ENCODE results near the gene TBC1D17.

TBC1D17 gene

DNA sequence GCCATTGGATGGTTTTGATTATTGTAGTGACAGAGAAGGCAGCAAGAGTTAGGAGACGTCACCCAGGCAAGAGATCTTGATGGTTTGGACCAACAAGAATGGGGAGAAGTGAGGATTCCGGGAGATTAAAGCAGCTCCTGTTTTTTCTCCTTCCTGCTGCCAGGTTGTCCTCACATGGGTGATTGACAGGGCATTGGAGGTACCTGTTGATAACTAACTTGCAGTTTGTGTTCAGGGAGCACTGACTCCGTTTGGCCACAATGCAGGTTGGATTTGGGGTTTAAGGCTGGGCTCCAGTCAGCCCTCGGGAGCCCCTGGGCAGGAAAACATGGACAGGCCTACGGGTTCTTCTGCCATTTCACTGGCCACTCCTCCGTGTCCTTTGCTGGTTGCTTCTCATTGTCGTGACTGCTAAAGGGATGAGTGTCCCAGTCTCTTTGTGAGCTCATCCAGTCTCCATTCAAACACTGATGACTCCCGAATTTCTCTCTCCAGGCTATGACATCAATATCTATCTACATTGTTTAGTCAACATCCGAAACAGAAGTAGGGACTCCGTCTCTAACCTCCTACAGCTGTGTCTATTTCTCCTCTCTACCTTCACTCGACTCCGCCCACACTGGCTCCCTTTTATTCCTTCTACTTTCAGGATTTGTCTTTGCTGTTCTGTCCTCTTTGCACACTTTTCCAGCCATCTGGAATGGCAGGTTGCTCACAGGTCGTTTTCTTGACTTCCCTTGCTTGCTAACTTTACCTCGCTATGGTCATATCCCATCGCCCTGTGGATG is 27.9 kb upstream of the TBC1D17 start:
- no peak for DNase-seq

DNA sequence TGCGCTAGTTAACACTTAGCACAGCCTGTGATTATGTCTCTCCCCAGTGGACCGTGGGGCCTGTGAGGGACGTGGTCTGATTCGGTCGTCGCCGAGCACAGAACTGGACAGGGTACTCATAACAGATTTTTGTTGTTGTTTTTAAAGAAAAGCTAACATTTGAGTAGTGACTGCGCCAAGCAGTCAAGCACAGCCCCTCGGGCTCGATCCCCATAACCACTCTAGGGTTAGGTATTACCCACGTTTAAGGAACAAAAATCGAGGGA is 27.3 kb upstream of the TBC1D17 start:
- DNase-seq: no peak

DNA sequence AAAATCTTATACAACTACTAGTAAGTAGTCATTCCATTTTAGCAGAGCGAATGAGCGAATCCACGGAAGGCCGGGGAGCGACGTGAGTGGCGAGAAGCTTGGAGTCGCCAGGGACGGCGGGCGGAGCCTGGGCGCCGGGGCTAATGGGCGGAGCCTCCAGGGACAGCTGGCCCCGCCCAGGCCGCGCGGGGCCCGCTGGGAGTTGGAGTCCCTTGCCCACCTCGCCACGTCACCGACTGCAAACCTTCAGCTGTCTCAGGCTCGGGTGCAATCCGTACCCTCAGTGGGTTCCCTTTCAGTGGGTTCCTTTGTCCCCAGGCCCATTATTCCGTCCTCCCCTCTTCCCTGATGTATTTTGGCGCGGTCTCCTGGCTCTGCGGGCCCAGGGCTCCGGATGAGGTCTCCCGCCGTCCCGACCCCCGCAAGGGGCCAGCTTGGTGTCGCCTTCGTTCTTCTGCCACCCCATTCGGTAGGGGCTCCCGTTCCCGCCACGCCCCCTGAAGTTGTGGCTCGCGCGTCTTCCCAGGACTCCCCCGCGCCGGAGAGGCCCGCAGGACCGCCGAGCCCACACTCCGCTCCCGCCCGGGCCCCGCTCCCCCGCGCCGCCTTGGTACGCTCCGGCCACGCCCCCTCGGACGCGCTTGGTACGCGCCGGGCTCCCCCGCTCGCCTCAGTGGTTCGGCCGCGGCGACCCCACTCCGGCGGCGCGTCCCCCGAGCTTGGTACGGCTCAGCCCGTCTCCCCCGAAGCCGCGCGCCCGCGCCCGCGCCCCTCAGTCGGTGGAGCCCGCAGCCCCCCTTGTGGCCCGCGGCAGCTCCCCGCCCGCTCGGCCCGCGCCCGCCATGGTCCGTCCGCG is 26.8 kb upstream of the TBC1D17 start, which contains the start of gene PTOV1:
Gene PTOV1, plus strand, starts transcription at position 673 of the 856 bp plus-strand sequence.
- peak; percentile 90 to 91 for DNase-seq

DNA sequence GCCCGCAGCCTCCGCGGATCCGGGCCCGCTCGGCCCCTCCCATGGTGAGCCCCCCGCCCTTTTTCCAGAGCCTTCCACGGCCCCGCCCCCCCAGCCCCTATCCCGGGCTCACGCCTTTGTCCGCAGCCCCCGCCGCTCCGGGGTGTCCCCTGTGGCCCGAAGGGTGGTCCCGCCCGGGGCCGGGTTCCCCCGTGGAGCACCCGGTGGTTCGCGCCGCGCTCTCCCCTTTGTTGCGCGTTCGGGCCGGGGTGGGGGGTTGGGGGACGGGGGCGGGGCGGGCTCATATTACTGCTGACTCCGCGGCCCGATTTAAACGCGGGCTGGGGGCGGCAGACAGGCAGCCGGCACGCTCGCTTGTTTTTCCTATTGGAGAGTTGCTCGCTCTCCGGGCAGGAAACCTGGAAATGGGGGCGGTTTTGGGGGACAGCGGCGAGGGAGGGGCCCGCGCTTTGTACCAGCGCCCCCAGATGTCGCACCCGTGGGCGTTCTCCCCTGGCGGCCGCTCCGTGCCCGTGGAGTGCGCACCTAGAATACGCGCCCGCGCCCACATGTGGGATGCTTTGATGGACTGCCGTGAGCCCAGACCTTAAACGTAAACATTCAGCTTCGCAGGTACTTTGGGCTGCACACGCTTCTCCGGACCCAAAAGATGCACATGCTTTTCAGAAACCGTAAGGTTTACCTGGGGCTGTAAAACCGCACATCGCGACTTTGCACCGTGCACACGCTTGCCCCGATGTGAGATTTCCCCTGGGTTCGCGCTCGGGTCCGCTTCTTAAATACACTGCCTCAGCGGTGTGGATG is 25.8 kb upstream of the TBC1D17 start:
- DNase-seq: peak; percentile 39 to 43

DNA sequence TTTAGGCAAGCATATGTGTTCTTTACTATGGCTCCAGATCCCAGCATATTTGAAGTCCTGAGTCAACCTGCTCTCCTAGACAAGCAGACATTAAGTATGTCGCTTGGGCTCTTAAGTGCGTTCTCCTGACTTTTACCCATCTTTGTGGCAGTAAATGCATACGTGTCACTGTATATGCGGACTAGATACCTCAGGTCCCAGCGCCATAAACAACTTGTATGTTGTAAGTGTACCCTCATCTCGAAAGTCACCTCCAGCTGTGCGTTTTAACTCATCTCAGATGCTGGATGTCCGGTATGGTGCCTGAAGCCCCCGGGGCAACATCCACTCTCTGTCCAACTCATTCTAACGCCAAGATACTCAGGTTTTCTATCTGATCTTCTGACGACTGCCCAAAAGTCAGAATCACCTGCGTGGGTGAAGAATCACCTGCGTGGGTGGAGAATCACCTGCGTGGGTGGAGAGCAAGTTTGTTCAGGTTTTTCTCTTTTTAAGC is 24.8 kb upstream of the TBC1D17 start:
- DNase-seq: no peak

DNA sequence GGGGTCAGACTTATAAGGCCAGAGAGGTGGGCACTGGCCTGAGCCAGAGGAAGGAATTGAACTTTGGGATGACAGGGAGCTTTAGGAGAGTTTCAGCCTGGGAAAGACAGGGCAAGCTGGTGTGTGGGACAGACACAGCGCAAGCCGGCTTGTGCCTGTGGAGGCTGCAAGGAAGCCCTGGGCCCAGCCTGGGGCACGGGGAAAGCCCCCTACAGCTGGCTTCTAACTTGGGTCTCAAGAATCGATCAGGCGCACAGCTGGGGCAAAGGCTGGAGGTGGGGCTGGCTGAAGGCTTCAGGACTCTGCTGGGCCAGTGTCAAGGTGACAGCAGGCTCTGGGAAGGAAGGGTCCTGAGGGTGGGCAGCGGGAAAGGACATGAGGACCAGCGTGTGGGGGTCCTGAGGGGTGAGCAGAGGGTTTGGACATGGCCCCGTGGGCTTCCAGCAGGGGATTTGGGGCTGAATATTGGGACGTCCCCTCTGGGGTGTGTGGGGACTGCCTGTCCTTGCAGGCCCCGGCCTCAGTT is 23.6 kb upstream of the TBC1D17 start:
- DNase-seq: no peak

DNA sequence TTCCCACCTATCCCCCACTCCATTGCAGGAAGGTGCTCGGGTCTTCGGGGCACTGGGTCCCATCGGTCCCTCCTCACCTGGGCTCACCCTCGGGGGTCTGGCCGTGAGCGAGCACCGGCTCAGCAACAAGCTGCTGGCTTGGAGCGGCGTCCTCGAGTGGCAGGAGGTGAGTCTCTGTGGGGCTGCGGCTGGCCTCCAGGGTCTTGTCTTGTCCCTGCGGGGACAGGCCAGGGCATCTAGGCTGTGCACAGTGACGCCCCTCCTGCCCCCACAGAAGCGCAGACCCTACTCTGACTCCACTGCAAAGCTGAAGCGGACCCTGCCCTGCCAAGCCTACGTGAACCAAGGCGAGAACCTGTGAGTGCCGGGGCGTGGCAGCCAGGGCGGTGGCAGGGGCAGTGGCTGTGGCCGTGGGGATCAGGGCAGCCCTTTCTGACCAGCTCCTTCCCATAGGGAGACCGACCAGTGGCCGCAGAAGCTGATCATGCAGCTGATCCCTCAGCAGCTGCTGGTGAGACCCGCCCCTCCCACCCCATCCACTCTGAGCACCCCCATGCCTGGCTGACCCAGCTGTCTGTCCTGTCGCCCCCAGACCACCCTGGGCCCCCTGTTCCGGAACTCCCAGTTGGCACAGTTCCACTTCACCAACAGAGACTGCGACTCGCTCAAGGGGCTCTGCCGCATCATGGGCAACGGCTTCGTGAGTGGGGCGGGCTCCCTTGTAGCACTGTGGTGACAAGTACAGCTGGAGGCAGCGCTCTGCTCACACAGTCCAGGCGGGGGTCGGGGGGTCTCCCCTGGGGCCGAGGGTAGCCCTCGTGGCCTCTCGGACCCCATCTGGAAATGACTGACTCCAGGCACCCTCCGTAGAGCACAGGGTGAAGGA is 22.9 kb upstream of the TBC1D17 start:
- DNase-seq: no peak

DNA sequence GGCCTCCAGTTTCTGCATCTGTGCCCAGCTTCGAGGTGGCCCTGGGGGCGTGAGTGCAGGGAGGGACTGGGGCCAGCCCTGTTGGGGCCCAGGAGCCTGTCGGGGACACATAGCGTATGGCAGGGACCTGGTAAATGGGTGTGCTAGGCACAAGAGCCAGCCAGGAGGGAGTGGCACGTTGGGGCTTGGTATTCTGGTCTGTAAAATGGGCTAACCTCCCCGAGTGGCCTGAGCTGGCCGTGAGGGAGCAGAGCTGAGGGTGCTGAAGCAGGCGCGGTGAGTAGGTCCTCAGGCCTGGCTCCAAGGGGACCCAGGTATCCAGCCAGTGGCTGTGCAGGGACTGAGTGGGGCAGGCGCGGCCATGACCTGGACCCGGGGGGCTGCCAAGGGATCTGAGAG is 22.2 kb upstream of the TBC1D17 start:
- DNase-seq: no peak

DNA sequence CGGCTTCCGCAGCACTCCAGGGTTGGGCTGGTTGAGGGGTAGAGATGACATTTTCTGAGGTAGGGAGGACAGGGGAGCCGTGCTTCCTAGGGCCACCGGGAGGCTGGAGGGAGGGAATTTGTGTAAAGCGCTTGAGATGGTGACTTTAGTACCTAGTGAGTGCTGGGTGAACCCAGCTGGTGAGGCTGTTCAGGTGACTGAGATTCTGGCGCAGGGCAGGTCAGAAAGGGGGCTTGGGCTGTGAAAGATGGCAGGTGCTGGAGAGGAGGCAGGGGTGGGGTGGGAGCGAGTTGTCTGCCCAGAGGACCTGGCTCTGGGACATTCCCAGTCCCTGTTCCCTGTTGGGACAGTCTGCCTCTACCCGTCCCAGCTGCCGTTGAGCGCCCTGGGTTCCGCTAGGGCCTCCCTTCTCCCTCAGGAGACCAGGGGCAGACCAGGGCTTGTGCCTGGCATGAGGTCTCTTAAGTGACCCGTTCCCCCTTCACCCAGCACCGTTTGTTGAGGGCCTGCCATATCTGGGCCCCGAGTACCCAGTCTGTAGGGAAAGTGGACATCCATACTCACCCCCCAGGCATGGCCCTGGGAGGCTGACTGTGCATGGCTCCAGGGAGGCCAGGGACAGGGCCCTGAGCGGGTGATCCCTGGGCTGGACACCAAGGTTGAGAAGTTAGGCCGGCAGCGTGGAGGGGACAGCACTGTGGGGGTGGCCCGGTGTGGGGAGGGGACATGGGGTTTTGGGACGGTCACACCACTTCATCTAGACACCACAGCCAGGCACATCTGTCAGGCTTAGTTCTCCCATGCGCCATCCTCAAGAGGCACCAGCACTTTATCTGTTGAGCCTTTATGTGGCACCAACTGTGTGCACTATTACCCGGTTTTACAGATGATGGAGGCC is 21.6 kb upstream of the TBC1D17 start:
- no peak for DNase-seq

DNA sequence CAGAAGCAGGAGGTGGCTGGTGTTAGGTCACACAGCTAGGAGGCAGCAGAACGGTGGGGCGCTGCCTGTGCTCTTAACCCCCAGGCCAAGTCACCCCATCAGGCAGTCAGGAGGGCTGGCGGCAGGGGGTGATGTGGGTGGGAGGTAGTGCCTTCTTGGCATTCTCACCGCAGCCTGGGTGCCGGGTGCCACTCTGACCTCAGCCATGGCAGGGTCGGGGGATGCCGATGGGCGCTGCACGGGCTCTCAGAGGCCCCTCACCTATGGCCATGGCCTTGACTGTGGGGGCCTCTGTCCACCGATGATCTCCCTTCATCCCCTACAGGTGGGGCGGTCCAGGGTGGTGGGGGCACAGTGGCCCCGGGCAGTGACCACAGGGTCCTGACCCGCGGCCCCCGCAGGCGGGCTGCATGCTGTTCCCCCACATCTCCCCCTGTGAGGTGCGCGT is 20.9 kb upstream of the TBC1D17 start:
- no peak for DNase-seq

DNA sequence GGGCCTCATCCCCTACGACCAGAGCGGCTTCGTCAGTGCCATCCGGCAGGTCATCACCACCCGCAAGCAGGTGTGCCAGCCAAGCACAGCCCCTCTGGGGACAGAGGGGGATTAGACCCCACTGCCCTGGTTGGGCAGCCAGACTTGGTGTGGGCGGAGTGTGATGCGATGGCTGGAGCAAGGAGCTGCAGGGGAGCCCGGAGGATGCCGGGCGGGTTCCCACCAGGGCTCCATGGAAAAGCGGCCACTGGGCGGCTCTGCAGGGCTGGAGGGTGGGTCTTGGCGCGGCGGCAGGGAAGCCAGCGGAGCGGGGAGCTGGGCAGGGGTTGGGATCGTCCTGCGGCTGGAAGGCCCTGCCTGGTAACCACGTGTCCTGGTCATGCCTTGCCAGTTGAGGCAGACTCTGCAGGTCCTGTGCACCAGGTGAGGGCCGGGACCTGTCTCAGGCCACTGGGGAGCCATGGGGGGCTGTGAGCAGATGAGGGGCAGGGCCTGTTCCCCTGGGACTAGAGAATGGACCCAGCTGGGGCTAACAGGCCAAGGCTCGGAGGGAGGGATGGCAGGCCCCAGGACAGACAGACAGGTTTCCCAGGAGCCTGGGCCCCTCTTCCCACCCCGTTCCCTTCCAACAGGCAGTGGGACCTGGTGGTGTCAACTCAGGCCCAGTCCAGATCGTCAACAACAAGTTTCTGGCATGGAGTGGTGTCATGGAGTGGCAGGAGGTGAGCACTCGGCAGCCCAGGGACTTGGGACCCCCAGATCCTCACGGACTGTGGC is 20.3 kb upstream of the TBC1D17 start:
- DNase-seq: no peak

DNA sequence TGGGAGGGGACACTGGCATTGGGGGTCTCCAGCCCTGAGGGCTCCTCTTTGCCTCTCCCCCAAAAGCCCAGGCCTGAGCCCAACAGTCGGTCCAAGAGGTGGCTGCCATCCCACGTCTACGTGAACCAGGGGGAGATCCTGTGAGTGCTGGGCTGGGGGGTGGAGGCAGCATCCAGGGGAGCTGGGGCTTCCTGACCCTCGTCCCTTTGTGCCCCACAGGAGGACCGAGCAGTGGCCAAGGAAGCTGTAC is 19.7 kb upstream of the TBC1D17 start:
- DNase-seq: no peak

DNA sequence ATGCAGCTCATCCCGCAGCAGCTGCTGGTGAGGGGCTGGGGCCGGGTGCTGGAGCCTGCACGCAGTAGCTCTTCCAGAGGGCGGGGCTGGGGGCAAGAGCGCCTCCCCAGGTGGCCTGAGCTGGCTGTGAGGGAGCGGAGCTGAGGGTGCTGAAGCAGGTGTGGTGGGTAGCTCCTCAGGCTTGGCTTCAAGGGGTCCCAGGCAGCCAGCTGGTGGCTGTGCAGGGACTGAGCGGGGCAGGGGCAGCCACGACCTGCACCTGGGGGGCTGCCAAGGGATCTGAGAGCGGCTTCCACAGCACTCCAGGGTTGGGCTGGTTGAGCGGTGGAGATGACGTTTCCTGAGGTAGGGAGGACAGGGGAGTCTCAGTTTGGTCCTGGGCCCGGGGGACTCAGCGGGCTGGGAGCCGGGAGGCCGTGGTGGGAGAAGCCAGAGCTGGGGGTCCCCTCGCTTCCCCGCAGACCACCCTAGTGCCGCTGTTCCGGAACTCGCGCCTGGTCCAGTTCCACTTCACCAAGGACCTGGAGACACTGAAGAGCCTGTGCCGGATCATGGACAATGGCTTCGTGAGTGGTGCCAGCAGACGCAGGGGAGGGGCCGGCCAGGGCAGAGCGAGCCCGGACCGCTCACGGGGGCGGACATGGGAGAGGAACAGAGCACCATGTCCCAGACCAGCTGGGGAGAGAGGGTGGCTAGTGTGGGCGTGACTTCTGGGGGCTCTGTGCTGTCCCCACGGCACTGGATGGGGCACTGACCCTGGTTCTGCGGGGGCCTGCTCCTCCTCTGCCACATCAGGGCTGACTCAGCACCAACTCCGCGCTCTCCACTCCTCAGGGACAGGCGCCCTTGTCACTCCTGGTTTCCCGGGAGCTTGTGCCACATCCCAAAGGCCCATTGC is 19.2 kb upstream of the TBC1D17 start:
- no peak for DNase-seq

DNA sequence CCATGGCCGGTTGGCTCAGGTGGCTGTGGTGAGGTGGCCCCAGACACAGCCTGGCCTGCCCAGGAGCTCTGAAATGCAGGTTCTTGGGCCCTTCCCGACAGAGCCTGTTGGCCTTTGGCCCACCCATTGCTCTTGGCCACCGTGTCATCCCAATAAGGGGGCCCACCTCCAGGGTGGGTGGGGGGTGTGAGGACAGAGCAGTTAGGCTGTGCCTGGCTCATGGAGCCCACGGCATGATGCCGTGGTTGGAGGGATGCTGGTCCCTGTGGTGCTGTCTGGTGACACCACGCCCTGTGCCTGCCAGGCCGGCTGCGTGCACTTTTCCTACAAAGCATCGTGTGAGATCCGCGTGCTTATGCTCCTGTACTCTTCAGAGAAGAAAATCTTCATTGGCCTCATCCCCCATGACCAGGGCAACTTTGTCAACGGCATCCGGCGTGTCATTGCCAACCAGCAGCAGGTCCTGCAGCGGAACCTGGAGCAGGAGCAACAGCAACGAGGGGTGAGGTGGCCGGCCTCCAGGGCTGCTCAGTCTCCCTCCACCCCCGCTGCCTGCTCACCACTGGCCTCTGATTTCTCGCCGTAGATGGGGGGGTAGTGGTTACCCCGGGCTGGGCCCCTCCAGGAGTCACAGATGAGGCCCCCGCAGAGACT is 17.7 kb upstream of the TBC1D17 start:
- DNase-seq: no peak

DNA sequence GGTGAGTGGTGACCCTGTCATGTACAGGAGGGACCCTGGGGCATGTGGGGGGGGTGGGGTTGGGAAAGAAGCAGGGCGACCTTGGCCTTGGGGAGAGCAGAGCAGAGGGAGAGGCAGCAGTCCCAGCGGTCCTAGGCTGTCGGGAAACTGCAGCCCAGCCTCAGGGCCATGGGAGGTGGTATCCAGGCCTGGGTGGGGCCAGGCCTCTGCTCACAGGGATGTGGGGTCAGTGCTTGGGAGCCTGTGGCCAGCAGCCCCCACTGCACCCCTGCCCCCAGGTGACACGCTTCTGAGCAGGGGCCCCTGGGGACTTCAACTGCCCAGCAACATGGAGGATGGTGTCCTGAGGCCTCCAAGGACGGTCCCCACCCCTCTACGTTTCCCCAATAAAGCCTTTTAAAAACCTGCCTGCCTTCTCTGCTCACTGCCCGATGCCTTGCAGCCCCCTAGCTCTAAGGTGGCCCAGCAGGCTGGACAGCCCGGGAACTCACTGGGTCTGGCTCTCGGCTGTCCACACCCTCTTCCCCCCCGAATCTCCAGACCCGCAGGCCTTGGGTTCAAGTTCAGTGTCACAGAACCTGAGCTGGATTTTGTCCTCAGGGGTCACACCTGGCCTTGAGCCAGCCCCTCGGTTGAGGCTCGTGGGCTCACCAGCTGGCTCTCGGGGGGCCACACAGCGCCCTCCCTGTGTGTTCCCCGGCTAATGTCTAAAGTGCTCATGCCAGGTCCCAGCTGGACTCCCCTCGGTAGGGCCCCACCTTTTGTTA is 17.0 kb upstream of the TBC1D17 start:
- no peak for DNase-seq

DNA sequence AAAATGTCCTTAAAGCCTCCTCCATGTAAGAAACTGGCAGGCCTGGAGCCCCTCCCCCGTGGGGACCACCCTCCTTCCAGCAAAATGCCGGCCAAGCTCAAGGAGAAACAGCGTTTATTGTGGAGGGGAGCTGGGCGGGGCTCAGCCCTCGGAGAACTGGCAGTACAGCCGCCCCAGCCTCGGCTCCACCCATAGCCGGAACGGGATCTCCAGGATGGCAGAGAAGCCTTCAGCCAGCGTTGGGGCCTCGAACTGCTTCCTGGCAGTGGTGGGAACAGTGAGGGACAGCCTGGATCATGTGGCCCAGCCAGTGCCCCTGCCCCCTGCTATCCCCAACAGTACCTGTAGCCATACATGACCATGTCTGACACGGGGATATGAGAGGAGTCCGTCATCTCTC is 16.4 kb upstream of the TBC1D17 start:
- no peak for DNase-seq

DNA sequence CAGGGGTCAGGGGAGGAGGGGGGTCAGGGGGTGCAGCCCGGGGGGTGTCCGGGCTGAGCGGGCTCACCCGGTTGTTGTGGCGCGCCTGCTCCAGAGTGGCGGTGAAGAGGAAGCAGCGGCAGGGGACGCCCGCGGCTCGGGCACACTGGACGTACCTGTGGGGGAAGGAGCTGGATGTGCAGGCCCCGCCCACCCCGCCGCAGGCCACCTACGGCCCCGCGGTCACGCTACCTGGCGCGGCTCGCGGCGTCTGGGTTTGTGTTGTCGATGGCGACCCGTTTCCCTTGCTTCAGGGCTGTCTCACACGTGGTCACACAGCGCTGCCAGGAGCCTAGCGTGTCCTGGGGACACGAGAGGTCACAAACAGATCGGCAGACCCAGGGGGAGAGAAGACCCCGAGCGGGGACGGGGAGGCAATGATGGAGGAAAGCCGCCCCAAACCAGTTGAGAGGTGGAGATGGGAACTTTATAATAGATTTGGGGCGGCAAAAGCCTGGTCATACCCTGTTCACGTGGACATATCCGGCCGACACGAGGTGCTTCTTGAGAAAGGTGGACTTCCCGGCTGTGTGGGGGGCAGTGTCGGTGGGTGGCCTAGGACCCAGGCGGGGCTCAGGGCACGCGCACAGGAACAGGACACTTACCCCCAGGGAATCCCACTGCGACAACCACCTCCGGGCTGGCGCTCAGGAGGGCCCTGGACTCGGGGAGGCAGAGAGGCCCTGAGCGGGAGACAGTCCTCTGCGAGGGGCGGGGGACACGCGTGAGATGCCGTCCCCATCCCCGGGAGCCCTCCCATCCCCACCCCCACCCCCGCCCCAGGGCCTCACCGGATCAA is 15.7 kb upstream of the TBC1D17 start:
- DNase-seq: no peak

Measured in CD4-positive, alpha-beta T cell treated with Interleukin-1 beta for 1 hour (primary cell).